PC-9 (cell line): ENCODE results near the gene PCNX3. TPM values are rescaled to one million over a fixed set of nuclear protein-coding genes. Genes with fewer than 3 reads are reported as not detected.

Source experiments
- BruUV-seq: library from RNA; stranded (reverse); fragments of 400-500 nt; replicated peaks from 2 replicates; lab custom pipeline; 2021; lab: Mats Ljungman, UMichigan
- CTCF ChIA-PET: fragments of 300-600 bp; sonication (Branson Sonifier 250); formaldehyde crosslinking; loops from one replicate; lab custom pipeline; 2022; ENCODE audit warnings: antibody characterized with exemption; lab: Charles Lee
- POLR2A ChIA-PET: fragments of 300-600 bp; sonication (Branson Sonifier 250); formaldehyde crosslinking; loops from one replicate; lab custom pipeline; 2022; ENCODE audit warnings: antibody characterized with exemption; ENCODE audit not compliant: unreplicated experiment; lab: Charles Lee
- DNase-seq, 2 experiments: peaks; one replicate each; pipeline versions ENCODE4 v3.0.0 to v3.0.0-alpha.2; 2015 to 2022; ENCODE audit warnings: mixed read lengths in 1 of 2
- H2AFZ ChIP-seq: fragments of 200-600 bp; sonication (generic); 2 replicates; pipeline ENCODE4 v1.8.1; 2017; ENCODE audit warnings: antibody characterized with exemption
- H3F3A ChIP-seq: fragments of 200-600 bp; sonication (generic); 2 replicates; pipeline ENCODE4 v1.8.1; 2017; ENCODE audit warnings: antibody characterized with exemption, mild to moderate bottlenecking, low read depth; ENCODE audit not compliant: insufficient read depth
- H3K27ac ChIP-seq: fragments of 200-600 bp; sonication (generic); 2 replicates; pipeline ENCODE4 v1.6.1; 2016; ENCODE audit warnings: mixed run types
- H3K27me3 ChIP-seq: fragments of 200-600 bp; sonication (generic); 2 replicates; pipeline ENCODE4 v1.6.1; 2016; ENCODE audit warnings: low read depth, mixed run types; ENCODE audit not compliant: insufficient read depth
- H3K36me3 ChIP-seq: fragments of 200-600 bp; sonication (generic); 2 replicates; pipeline ENCODE4 v1.6.1; 2016; ENCODE audit warnings: low read depth, mixed run types
- H3K4me1 ChIP-seq: fragments of 200-600 bp; sonication (generic); replicated peaks from 2 replicates; pipeline ENCODE4 v1.6.1; 2016; ENCODE audit warnings: mixed run types; ENCODE audit not compliant: insufficient read depth
- H3K4me2 ChIP-seq: fragments of 200-600 bp; sonication (generic); 2 replicates; pipeline ENCODE4 v1.6.1; 2017; ENCODE audit warnings: mixed run types
- H3K4me3 ChIP-seq: fragments of 200-600 bp; sonication (generic); 2 replicates; pipeline ENCODE4 v1.6.1; 2016; ENCODE audit warnings: mixed run types
- H3K79me2 ChIP-seq: fragments of 200-600 bp; sonication (generic); 2 replicates; pipeline ENCODE4 v1.6.1; 2017; ENCODE audit warnings: low read depth, mixed run types
- H3K9me2 ChIP-seq: fragments of 200-600 bp; sonication (generic); 2 replicates; pipeline ENCODE4 v1.8.1; 2017; ENCODE audit warnings: mild to moderate bottlenecking; ENCODE audit not compliant: insufficient read depth
- H3K9me3 ChIP-seq: fragments of 200-600 bp; sonication (generic); 2 replicates; pipeline ENCODE4 v1.8.1; 2016; ENCODE audit warnings: low read depth; ENCODE audit not compliant: insufficient read depth
- H4K20me1 ChIP-seq: fragments of 200-600 bp; sonication (generic); 2 replicates; pipeline ENCODE4 v1.8.1; 2017; ENCODE audit not compliant: insufficient read depth
- CTCF ChIP-seq: fragments of 200-600 bp; sonication (generic); conservative IDR thresholded peaks from 2 replicates; pipeline ENCODE4 v1.6.1; 2017; ENCODE audit warnings: mixed run types, antibody characterized with exemption, mild to moderate bottlenecking, moderate library complexity
- EZH2 ChIP-seq: fragments of 200-600 bp; sonication (generic); IDR thresholded peaks from 2 replicates; pipeline ENCODE4 v1.8.0; 2017; ENCODE audit warnings: antibody characterized with exemption, low read depth
- intact Hi-C: fragments of 100-400 bp; cut with micrococcal nuclease; formaldehyde crosslinking; loops from one replicate; pipeline ENCODE4 v1.10.0; 2022; ENCODE audit not compliant: unreplicated experiment
- total RNA-seq: library from RNA; stranded (reverse); gene quantifications from 2 replicates; pipeline ENCODE4 v1.2.3, GENCODE V29; 2021

PCNX3 gene
- total RNA-seq, 1 experiment from 2014 or later: 76.9 TPM

- Histone ChIP-seq H2AFZ (no peak overlapping the region), H3K36me3 (peaks cover 27% of the 10 kb centered on the region), H3K4me2 (no peak overlapping the region), H3F3A (peaks cover 5% of the 10 kb centered on the region; the same call in 1 of the 2 replicates), H3K9me2 (no peaks in the 10 kb centered on the region), H3K27ac (no peak overlapping the region), H4K20me1 (peaks cover 63% of the 10 kb centered on the region), H3K27me3 (no peaks in the 10 kb centered on the region), H3K79me2 (peaks cover 33% of the 10 kb centered on the region), H3K9me3 (no peaks in the 10 kb centered on the region), H3K4me1 (peaks cover 11% of the 10 kb centered on the region; the same call in 1 of the 2 replicates), H3K4me3 (no peak overlapping the region)
- no TSS peak for BruUV-seq
- POLR2A ChIA-PET: no interaction called here
- CTCF ChIA-PET: no interaction called here
- intact Hi-C loops: no loop called here
- TF ChIP-seq EZH2 (no peak), CTCF (no peak)
- no peak for DNase-seq
Measured at GRCh38 chr11:65621460-65621859, 5.9 kb downstream of the PCNX3 start.

GRCh38 chr11:65622011-65622410 lies 6.4 kb downstream of the PCNX3 start:
- Histone ChIP-seq H2AFZ (no peak overlapping the region), H3F3A (no peaks in the 10 kb centered on the region), H3K4me3 (no peak overlapping the region), H3K27me3 (no peaks in the 10 kb centered on the region), H3K79me2 (peaks cover 28% of the 10 kb centered on the region), H3K9me2 (no peaks in the 10 kb centered on the region), H4K20me1 (peaks cover 60% of the 10 kb centered on the region), H3K36me3 (peaks cover 27% of the 10 kb centered on the region), H3K4me2 (no peak overlapping the region), H3K9me3 (no peaks in the 10 kb centered on the region), H3K27ac (no peak overlapping the region), H3K4me1 (peaks cover 5% of the 10 kb centered on the region; the same call in 1 of the 2 replicates)
- ChIA-PET CTCF (no interaction called here), POLR2A (no interaction called here)
- TF ChIP-seq EZH2 (no peak), CTCF (no peak)
- no TSS peak for BruUV-seq
- intact Hi-C loops: no loop called here
- DNase-seq: no peak

- H2AFZ ChIP-seq: no peak overlapping the region
- H3K9me2 ChIP-seq: no peaks in the 10 kb centered on the region
- H3K4me1 ChIP-seq: no peaks in the 10 kb centered on the region
- peaks cover 29% of the 10 kb centered on the region for H3K36me3 ChIP-seq
- intact Hi-C loops: no loop called here
- DNase-seq: no peak
- H4K20me1 ChIP-seq: peaks cover 50% of the 10 kb centered on the region
- H3F3A ChIP-seq: no peaks in the 10 kb centered on the region
- no TSS peak for BruUV-seq
- no peak overlapping the region for H3K4me2 ChIP-seq
- CTCF ChIA-PET: no interaction called here
- H3K79me2 ChIP-seq: peaks cover 16% of the 10 kb centered on the region
- H3K27ac ChIP-seq: no peak overlapping the region
- no peak overlapping the region for H3K4me3 ChIP-seq
- no peaks in the 10 kb centered on the region for H3K9me3 ChIP-seq
- no peaks in the 10 kb centered on the region for H3K27me3 ChIP-seq
- TF ChIP-seq CTCF (no peak), EZH2 (no peak)
- POLR2A ChIA-PET: interaction anchor here (0.5 to 0.6 kb wide), 2 partner anchors 82 to 666 kb away, joined by 3 to 5 read pairs; partner anchors contain the start of gene YIF1A
Measured at GRCh38 chr11:65623177-65623576, 7.6 kb downstream of the PCNX3 start.
